Measurements from ENCODE around the gene RRP1. TPM values are rescaled to one million over a fixed set of nuclear protein-coding genes. Genes with fewer than 3 reads are reported as not detected.

Gene RRP1
- total and polyA plus RNA-seq, 2 of the 13 experiments (the other 11 are each of a cell fraction or from before 2014, with no cell fraction given), result 20.1 to 35.1 TPM

DNA sequence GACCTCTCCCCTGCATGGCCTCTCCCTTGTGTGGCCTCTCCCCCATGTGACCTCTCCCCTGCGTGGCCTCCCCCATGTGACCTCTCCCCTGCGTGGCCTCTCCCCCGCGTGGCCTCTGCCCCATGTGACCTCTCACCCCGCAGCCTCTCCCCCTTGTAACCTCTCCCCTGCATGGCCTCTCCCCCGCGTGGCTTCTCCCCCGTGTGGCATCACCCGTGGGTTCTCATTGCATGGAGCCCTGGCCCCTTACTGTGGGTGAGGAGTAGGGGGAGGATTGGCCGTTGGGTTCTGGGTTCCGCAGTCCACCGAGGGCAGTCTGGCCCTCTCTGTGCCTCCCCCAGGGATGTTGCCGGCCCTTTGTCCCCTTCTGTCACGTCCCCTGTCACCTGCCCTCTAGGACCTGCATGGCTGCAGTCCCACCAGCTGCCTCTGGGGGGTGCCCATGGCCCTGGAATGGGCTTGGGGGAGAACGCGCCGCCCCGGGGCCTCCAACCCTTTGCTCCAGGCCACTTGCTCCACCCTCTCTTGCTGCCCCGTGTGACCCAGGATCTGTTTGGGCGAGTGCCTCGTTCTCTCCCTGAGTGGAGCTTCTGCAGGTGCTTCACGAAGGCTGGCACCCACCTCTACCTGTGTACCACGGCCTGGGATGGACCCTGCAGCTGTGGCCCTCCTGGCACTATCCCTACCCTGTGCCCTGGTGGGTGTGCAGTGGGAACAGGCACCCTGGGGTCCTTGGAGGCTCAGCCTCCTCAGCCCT lies 21.3 kb downstream of the RRP1 start (continued):
- TF ChIP-seq, protein P1, sequence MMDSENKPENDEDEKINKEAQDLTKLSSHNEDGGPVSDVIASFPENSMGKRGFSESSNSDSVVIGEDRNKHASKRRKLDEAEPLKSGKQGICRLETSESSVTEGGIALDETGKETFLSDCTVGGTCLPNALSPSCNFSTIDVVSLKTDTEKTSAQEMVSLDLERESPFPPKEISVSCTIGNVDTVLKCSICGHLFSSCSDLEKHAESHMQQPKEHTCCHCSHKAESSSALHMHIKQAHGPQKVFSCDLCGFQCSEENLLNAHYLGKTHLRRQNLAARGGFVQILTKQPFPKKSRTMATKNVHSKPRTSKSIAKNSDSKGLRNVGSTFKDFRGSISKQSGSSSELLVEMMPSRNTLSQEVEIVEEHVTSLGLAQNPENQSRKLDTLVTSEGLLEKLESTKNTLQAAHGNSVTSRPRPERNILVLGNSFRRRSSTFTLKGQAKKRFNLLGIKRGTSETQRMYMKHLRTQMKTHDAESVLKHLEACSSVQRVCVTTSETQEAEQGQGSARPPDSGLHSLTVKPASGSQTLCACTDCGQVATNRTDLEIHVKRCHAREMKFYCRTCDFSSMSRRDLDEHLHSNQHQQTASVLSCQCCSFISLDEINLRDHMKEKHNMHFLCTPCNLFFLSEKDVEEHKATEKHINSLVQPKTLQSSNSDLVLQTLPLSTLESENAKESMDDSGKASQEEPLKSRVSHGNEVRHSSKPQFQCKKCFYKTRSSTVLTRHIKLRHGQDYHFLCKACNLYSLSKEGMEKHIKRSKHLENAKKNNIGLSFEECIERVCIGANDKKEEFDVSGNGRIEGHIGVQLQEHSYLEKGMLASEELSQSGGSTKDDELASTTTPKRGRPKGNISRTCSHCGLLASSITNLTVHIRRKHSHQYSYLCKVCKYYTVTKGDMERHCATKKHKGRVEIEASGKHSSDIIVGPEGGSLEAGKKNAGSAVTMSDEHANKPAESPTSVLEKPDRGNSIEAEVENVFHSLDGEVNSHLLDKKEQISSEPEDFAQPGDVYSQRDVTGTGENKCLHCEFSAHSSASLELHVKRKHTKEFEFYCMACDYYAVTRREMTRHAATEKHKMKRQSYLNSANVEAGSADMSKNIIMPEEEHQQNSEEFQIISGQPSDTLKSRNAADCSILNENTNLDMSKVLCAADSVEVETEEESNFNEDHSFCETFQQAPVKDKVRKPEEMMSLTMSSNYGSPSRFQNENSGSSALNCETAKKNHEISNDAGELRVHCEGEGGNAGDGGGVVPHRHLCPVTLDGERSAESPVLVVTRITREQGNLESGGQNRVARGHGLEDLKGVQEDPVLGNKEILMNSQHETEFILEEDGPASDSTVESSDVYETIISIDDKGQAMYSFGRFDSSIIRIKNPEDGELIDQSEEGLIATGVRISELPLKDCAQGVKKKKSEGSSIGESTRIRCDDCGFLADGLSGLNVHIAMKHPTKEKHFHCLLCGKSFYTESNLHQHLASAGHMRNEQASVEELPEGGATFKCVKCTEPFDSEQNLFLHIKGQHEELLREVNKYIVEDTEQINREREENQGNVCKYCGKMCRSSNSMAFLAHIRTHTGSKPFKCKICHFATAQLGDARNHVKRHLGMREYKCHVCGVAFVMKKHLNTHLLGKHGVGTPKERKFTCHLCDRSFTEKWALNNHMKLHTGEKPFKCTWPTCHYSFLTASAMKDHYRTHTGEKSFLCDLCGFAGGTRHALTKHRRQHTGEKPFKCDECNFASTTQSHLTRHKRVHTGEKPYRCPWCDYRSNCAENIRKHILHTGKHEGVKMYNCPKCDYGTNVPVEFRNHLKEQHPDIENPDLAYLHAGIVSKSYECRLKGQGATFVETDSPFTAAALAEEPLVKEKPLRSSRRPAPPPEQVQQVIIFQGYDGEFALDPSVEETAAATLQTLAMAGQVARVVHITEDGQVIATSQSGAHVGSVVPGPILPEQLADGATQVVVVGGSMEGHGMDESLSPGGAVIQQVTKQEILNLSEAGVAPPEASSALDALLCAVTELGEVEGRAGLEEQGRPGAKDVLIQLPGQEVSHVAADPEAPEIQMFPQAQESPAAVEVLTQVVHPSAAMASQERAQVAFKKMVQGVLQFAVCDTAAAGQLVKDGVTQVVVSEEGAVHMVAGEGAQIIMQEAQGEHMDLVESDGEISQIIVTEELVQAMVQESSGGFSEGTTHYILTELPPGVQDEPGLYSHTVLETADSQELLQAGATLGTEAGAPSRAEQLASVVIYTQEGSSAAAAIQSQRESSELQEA (CRISPR knock-in tag; IDR thresholded peaks at IDR 0.05; ENCODE audit: not compliant biosample characterization), result peak; percentile 54
- TF ChIP-seq ZNF772 (CRISPR knock-in tag; IDR thresholded peaks at IDR 0.05) (peak; percentile 51; the same call in 1 of the 2 replicates), ZNF75D (CRISPR knock-in tag; IDR thresholded peaks at IDR 0.05; ENCODE audit: borderline replicate concordance) (no peak), KAT2B (IDR thresholded peaks at IDR 0.05; ENCODE audit: borderline replicate concordance, low read depth, low read length) (no peak), ZSCAN12 (CRISPR knock-in tag; IDR thresholded peaks at IDR 0.05) (no peak), ZNF256 (CRISPR knock-in tag; conservative IDR thresholded peaks at IDR 0.05) (no peak), ZNF205 (CRISPR knock-in tag; IDR thresholded peaks at IDR 0.05) (0 out of 2 replicates have a peak, but pooled peaks have one; percentile 62), MYC (CRISPR knock-in tag; IDR thresholded peaks at IDR 0.05; ENCODE audit: borderline replicate concordance) (peak; percentile 49; the same call in 1 of the 2 replicates), SCMH1 (CRISPR knock-in tag; IDR thresholded peaks at IDR 0.05; ENCODE audit: borderline replicate concordance) (no peak), ZNF788 (CRISPR knock-in tag; IDR thresholded peaks at IDR 0.05; ENCODE audit: borderline replicate concordance) (peak; percentile 23; the same call in 1 of the 2 replicates), CENPT (CRISPR knock-in tag; IDR thresholded peaks at IDR 0.05; ENCODE audit: low read depth) (peak; percentile 31; the same call in 1 of the 2 replicates), BORCS8-MEF2B (CRISPR knock-in tag; IDR thresholded peaks at IDR 0.05) (no peak), ARNTL (CRISPR knock-in tag; IDR thresholded peaks at IDR 0.05) (peak; percentile 55; the same call in 1 of the 2 replicates), SP4 (CRISPR knock-in tag; IDR thresholded peaks at IDR 0.05) (peak; percentile 51), ZSCAN30 (CRISPR knock-in tag; IDR thresholded peaks at IDR 0.05) (no peak), ZMYM2 (CRISPR knock-in tag; IDR thresholded peaks at IDR 0.05) (peak; percentile 55; the same call in 1 of the 2 replicates), HOXD1 (CRISPR knock-in tag; IDR thresholded peaks at IDR 0.05) (no peak), ZNF550 (CRISPR knock-in tag; IDR thresholded peaks at IDR 0.05; ENCODE audit: borderline replicate concordance) (no peak), ZNF281 (CRISPR knock-in tag; IDR thresholded peaks at IDR 0.05; ENCODE audit: borderline replicate concordance) (no peak)
